AG09319 (cell line): ENCODE data around the gene SERPINA4.
"Not testable (repeated sequence)": the region's sequence is repeated elsewhere in the genome, so short reads cannot be mapped to it uniquely, and the experiment has no call there.

Experiments
- DNase-seq: peaks from one replicate; pipeline ENCODE4 v3.0.0-alpha.2; 2010; ENCODE audit warnings: low read depth; ENCODE audit errors: extremely low read depth
- TF ChIP-seq, protein P1 (sequence below): IDR thresholded peaks from 2 replicates; pipeline ENCODE4 v1.5.1; 2011; ENCODE audit warnings: low read depth, mild to moderate bottlenecking, inconsistent platforms, low read length, moderate library complexity

SERPINA4 gene

GRCh38 chr14:94598816-94599655 is 37.8 kb downstream of the SERPINA4 start:
- TF ChIP-seq, protein P1, sequence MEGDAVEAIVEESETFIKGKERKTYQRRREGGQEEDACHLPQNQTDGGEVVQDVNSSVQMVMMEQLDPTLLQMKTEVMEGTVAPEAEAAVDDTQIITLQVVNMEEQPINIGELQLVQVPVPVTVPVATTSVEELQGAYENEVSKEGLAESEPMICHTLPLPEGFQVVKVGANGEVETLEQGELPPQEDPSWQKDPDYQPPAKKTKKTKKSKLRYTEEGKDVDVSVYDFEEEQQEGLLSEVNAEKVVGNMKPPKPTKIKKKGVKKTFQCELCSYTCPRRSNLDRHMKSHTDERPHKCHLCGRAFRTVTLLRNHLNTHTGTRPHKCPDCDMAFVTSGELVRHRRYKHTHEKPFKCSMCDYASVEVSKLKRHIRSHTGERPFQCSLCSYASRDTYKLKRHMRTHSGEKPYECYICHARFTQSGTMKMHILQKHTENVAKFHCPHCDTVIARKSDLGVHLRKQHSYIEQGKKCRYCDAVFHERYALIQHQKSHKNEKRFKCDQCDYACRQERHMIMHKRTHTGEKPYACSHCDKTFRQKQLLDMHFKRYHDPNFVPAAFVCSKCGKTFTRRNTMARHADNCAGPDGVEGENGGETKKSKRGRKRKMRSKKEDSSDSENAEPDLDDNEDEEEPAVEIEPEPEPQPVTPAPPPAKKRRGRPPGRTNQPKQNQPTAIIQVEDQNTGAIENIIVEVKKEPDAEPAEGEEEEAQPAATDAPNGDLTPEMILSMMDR = no peak
- DNase-seq = peak; percentile 87

DNA sequence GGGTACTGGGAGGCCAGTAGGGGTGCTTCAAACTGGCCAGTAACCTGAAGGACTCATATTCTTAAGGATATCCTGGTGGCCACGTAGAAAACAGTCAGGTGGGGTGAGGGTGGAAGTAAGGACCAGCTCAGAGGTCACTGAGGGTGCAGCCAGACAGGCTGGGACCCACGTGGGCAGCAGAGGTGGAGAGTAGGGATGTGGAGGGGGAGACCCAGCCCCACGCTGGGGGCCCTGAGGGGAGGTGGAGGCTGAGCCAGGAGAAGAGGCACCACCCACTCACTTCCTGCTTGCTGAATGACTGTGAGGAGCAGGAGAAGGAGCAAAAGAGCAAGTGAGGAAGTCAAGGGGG is 38.4 kb downstream of the SERPINA4 start:
- TF ChIP-seq, protein P1 = no peak
- no peak for DNase-seq

DNA sequence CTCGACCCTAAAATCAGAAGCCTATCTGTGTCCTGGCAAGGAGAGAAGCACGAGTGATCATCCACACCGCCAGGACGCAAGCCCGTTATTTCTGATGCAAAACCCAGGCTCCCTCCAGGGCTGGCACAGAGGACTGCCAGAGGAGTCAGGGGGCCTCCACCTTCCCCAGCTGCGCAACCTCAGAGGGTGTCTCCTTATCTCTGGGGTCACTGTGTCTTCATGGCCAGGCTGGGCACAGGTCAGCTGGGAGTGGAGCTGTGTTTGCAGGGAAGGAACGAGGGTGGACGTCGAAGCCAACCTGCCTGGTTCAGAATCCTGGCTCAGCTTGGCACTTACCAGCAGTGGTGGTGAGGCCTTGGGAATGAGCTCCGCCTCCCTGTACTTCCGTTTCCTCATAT is 38.9 kb downstream of the SERPINA4 start:
- no peak for DNase-seq
- TF ChIP-seq, protein P1 = no peak

DNA sequence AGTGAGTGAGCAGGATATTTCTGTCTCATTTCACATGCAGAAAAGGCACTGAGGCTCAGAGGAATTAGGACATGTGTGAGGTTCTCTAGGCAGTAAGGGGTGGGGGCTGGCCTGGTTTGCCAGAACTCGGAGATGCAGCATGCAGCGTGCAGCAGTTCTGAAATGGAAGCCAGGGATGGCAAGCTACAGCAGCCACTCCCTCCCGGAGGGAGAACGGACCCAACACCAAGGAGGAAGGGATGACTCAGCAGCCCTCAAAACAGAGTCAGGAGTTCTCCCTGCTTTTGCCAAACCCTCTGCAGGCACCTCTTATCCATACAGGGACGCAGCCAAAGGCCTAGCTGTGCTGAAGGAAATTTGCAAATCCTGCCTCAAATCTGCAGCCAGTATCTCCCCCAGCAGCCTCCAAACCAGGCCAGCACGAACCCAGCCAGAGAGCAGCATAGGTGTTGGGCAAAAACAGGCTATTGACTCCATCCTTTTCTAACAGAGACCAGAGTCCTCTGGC is 40.7 kb downstream of the SERPINA4 start:
- TF ChIP-seq, protein P1 = no peak
- peak; percentile 74 for DNase-seq

- DNase-seq = no peak
- TF ChIP-seq, protein P1 = no peak
Observed at GRCh38 chr14:94602722-94603121, 41.5 kb downstream of the SERPINA4 start.

- no peak for DNase-seq
- TF ChIP-seq, protein P1 = no peak
Observed at GRCh38 chr14:94605361-94605760, 44.1 kb downstream of the SERPINA4 start.

GRCh38 chr14:94608966-94609365 is 47.7 kb downstream of the SERPINA4 start:
- DNase-seq = not testable (repeated sequence)

GRCh38 chr14:94611179-94611578 is 49.9 kb downstream of the SERPINA4 start:
- no peak for DNase-seq
- TF ChIP-seq, protein P1 = no peak
